Measurements from ENCODE around the gene PSME3IP1.

Gene PSME3IP1

DNA sequence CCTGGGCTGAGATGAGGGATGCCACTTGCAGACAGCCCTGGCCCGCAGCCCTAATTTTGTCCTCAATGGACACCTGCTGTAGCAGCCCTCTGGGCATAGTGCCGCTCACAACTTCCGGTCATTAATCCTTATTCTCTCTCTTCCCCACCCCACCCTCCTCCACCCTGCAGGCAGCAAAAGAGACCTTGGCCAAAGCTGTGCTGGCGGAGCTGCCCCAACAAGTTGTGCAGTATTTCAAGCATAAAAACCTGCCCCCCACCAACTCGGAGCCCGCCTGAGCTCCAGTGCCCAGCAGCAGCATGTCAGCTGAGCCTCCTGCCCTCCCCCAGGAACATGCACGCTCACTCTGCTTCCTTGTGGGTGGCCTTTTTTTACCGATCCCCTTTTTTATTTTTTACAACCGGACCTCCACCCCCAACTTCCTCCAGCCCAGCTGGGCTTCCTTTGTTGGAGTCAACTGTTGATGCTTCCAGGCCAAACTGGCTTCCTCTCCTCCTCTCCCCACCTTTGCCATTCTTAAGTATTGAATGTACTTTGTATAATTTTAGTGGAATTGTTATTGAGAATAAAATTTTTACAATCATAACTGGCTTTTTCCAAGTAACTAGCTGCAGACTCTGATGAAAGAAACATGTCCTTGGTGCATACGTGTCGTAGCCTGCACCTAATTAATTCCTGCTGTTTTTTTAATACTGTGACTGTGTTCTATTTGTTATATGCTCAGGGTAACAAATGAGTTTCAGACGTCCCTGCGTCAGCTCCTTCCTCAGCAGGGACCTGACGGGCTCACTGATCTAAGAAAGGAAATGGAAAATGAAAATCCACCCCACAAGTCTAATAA lies 38.2 kb downstream of the PSME3IP1 start:
- Histone ChIP-seq H3K27ac (ENCODE audit: low read length) (no peak overlapping the region), H3K9me3 (ENCODE audit: insufficient read depth, low read length) (no peaks in the 10 kb centered on the region), H3K79me2 (ENCODE audit: low read length) (no peaks in the 10 kb centered on the region), H3K4me3 (ENCODE audit: low read length) (no peak overlapping the region), H3K4me1 (ENCODE audit: low read length) (no peaks in the 10 kb centered on the region), H3K36me3 (replicated peaks; ENCODE audit: low read depth, low read length) (peaks cover 10% of the 10 kb centered on the region), H2AFZ (ENCODE audit: low read depth, low read length) (no peak overlapping the region), H3K27me3 (ENCODE audit: low read depth, low read length) (no peaks in the 10 kb centered on the region), H3K9ac (ENCODE audit: low read length) (no peak overlapping the region), H4K20me1 (ENCODE audit: insufficient read depth, low read length) (no peaks in the 10 kb centered on the region), H3K4me2 (ENCODE audit: low read length) (no peak overlapping the region)
- TF ChIP-seq EZH2phosphoT487 (IDR thresholded peaks at IDR 0.05; ENCODE audit: low read depth) (no peak), CTCF (IDR thresholded peaks at IDR 0.05; ENCODE audit: low read depth, low read length) (no peak)

- Histone ChIP-seq H3K9ac (ENCODE audit: low read length) (no peak overlapping the region), H2AFZ (ENCODE audit: low read depth, low read length) (no peak overlapping the region), H3K79me2 (ENCODE audit: low read length) (no peaks in the 10 kb centered on the region), H3K27me3 (ENCODE audit: low read depth, low read length) (no peaks in the 10 kb centered on the region), H4K20me1 (ENCODE audit: insufficient read depth, low read length) (no peaks in the 10 kb centered on the region), H3K4me2 (ENCODE audit: low read length) (no peak overlapping the region), H3K36me3 (replicated peaks; ENCODE audit: low read depth, low read length) (peaks cover under 1% of the 10 kb centered on the region), H3K4me3 (ENCODE audit: low read length) (no peak overlapping the region), H3K9me3 (ENCODE audit: insufficient read depth, low read length) (no peaks in the 10 kb centered on the region), H3K4me1 (ENCODE audit: low read length) (no peaks in the 10 kb centered on the region), H3K27ac (ENCODE audit: low read length) (no peak overlapping the region)
- no peak for TF ChIP-seq EZH2phosphoT487 (IDR thresholded peaks at IDR 0.05; ENCODE audit: low read depth)
- no peak for TF ChIP-seq CTCF (IDR thresholded peaks at IDR 0.05; ENCODE audit: low read depth, low read length)
Measured at GRCh38 chr16:57146735-57147134, 39.1 kb downstream of the PSME3IP1 start.

DNA sequence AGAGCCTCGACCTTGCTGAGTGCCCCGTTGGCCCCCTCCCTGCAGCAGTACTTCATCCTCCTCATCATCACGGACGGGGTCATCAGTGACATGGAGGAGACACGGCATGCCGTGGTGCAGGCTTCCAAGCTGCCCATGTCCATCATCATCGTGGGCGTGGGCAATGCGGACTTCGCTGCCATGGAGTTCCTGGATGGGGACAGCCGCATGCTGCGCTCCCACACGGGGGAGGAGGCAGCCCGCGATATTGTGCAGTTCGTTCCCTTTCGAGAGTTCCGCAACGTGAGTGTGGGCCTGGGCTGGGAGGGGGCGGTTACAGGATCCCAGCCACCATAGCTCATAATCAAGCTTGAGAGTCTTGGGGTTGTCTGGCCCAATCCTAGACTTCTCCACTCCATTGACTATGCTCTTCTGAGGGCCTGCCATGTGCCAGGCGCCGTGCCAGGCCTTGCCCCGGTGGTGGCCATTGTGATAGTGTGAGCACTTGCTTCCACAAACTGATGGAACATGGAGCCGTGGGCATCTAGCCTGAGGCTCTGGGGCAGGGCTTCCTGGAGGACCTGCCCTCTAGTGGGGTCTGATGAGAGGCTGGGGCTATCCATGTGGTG lies 39.7 kb downstream of the PSME3IP1 start:
- H3K27ac ChIP-seq (ENCODE audit: low read length) = no peak overlapping the region
- TF ChIP-seq CTCF (IDR thresholded peaks at IDR 0.05; ENCODE audit: low read depth, low read length) = no peak
- TF ChIP-seq EZH2phosphoT487 (IDR thresholded peaks at IDR 0.05; ENCODE audit: low read depth) = no peak
- no peaks in the 10 kb centered on the region for H3K79me2 ChIP-seq (ENCODE audit: low read length)
- no peaks in the 10 kb centered on the region for H3K36me3 ChIP-seq (replicated peaks; ENCODE audit: low read depth, low read length)
- H3K9ac ChIP-seq (ENCODE audit: low read length) = no peak overlapping the region
- H2AFZ ChIP-seq (ENCODE audit: low read depth, low read length) = no peak overlapping the region
- no peak overlapping the region for H3K4me2 ChIP-seq (ENCODE audit: low read length)
- H3K4me1 ChIP-seq (ENCODE audit: low read length) = no peaks in the 10 kb centered on the region
- no peaks in the 10 kb centered on the region for H4K20me1 ChIP-seq (ENCODE audit: insufficient read depth, low read length)
- H3K27me3 ChIP-seq (ENCODE audit: low read depth, low read length) = no peaks in the 10 kb centered on the region
- H3K4me3 ChIP-seq (ENCODE audit: low read length) = no peak overlapping the region
- H3K9me3 ChIP-seq (ENCODE audit: insufficient read depth, low read length) = no peaks in the 10 kb centered on the region

Data from OCI-LY3 (cell line).